B cell (primary cell): ENCODE data around the gene SLC2A2. TPM values are rescaled to one million over a fixed set of nuclear protein-coding genes. Genes with fewer than 3 reads are reported as not detected.

ENCODE experiments used
- ATAC-seq: fragments of 200-7000 bp; cut with Tn5 transposase; one replicate; pipeline ENCODE4 v1.10.0; 2021; ENCODE audit warnings: low read depth, mild to moderate bottlenecking, moderate number of reproducible peaks, moderate library complexity
- CTCF ChIA-PET: fragments of 350-600 bp; sonication (Branson Sonifier 250); formaldehyde crosslinking; loops from one replicate; lab custom pipeline; 2021; ENCODE audit warnings: antibody characterized with exemption, inconsistent platforms; lab: Charles Lee
- POLR2A ChIA-PET: fragments of 350-600 bp; sonication (Branson Sonifier 250); formaldehyde crosslinking; loops from one replicate; lab custom pipeline; 2021; ENCODE audit warnings: antibody characterized with exemption; lab: Charles Lee
- DNase-seq: peaks from one replicate; pipeline ENCODE4 v3.0.0; 2013
- H2AFZ ChIP-seq: 2 replicates; pipeline ENCODE4 v1.6.1; 2012; ENCODE audit warnings: mild to moderate bottlenecking, low read depth, low read length; ENCODE audit not compliant: insufficient read depth, poor library complexity, severe bottlenecking
- H3K27ac ChIP-seq, 2 donors: 1 replicate in 1 of 2; 2 replicates in 1 of 2; pipeline ENCODE4 v1.5.1; 2012 to 2013; ENCODE audit warnings: low read length in 2 of 2, mild to moderate bottlenecking in 2 of 2, moderate library complexity in 1 of 2
- H3K27me3 ChIP-seq, 4 experiments: fragments of 200-600 bp in 1 of 4; sonication (generic) in 1 of 4; replicated peaks in 1 of 4; 1 replicate in 2 of 4; 2 replicates in 2 of 4; pipeline versions ENCODE4 v1.6.1 to v1.7.0; 2013 to 2016; ENCODE audit warnings: low read length in 3 of 4, mild to moderate bottlenecking in 2 of 4, mixed read lengths in 1 of 4, moderate library complexity in 1 of 4; ENCODE audit not compliant: insufficient read depth in 4 of 4, control insufficient read depth in 3 of 4; ENCODE audit errors: control extremely low read depth in 1 of 4
- H3K36me3 ChIP-seq, 2 experiments: replicated peaks in 1 of 2; 1 replicate in 1 of 2; 2 replicates in 1 of 2; pipeline versions ENCODE4 v1.6.1 to v1.7.1; 2013; ENCODE audit warnings: low read length in 1 of 2; ENCODE audit not compliant: insufficient read depth in 2 of 2, control insufficient read depth in 1 of 2; ENCODE audit errors: control extremely low read depth in 1 of 2, extremely low read depth in 1 of 2
- H3K4me1 ChIP-seq, 2 donors: fragments of 200-600 bp in 1 of 2; sonication (generic) in 1 of 2; 1 replicate in 1 of 2; 2 replicates in 1 of 2; pipeline versions ENCODE4 v1.5.1 to v1.6.1; 2013 to 2017; ENCODE audit warnings: low read length in 2 of 2; ENCODE audit not compliant: control insufficient read depth in 2 of 2, insufficient read depth in 2 of 2
- H3K4me2 ChIP-seq: replicated peaks from 2 replicates; pipeline ENCODE3; 2012; ENCODE audit warnings: mild to moderate bottlenecking, low read depth, low read length; ENCODE audit not compliant: poor library complexity, severe bottlenecking
- H3K4me3 ChIP-seq, 5 experiments: fragments of 200-600 bp in 1 of 5; sonication (generic) in 1 of 5; 1 replicate in 3 of 5; 2 replicates in 2 of 5; pipeline versions ENCODE4 v1.5.1 to v1.7.0; 2011 to 2016; ENCODE audit warnings: low read length in 4 of 5, mild to moderate bottlenecking in 4 of 5, low read depth in 2 of 5, control low read depth in 1 of 5, moderate library complexity in 1 of 5; ENCODE audit not compliant: insufficient read depth in 1 of 5; ENCODE audit errors: control extremely low read depth in 1 of 5, extremely low read depth in 1 of 5
- H3K79me2 ChIP-seq: fragments of 200-600 bp; sonication (generic); one replicate; pipeline ENCODE4 v1.6.0; 2016; ENCODE audit warnings: low read length; ENCODE audit not compliant: control insufficient read depth, insufficient read depth
- H3K9ac ChIP-seq: fragments of 200-600 bp; sonication (generic); 2 replicates; pipeline ENCODE4 v1.6.1; 2017; ENCODE audit warnings: mild to moderate bottlenecking, low read length, moderate library complexity
- H3K9me3 ChIP-seq, 3 donors: one replicate each; pipeline versions ENCODE4 v1.6.1 to v1.7.1; 2013; ENCODE audit warnings: low read length in 2 of 3; ENCODE audit not compliant: control insufficient read depth in 2 of 3, insufficient read depth in 1 of 3; ENCODE audit errors: control extremely low read depth in 1 of 3
- H4K20me1 ChIP-seq: 2 replicates; pipeline ENCODE4 v1.6.0; 2012; ENCODE audit warnings: mild to moderate bottlenecking, low read length; ENCODE audit not compliant: insufficient read depth, control insufficient read depth, poor library complexity, severe bottlenecking
- H3K27ac Mint-ChIP-seq: one replicate; pipeline ENCODE4 v1.8.0; 2021; ENCODE audit warnings: mixed read lengths
- H3K27me3 Mint-ChIP-seq: one replicate; pipeline ENCODE4 v1.8.0; 2021; ENCODE audit warnings: mixed read lengths
- H3K4me1 Mint-ChIP-seq: one replicate; pipeline ENCODE4 v1.8.0; 2021; ENCODE audit warnings: mixed read lengths
- H3K4me3 Mint-ChIP-seq: one replicate; pipeline ENCODE4 v1.8.0; 2021; ENCODE audit warnings: mixed read lengths
- H3K9me3 Mint-ChIP-seq: one replicate; pipeline ENCODE4 v1.8.0; 2022; ENCODE audit warnings: mixed read lengths; ENCODE audit not compliant: insufficient read depth
- EZH2 ChIP-seq: IDR thresholded peaks from 2 replicates; pipeline ENCODE4 v1.6.1; 2012; ENCODE audit warnings: borderline replicate concordance, low read depth, mild to moderate bottlenecking, moderate library complexity, low read length; ENCODE audit not compliant: insufficient read depth, poor library complexity, severe bottlenecking
- WGBS: methylation state at CpG from one replicate; pipeline ENCODE4 v1.1.5; 2013; ENCODE audit warnings: missing lambda C conversion rate; ENCODE audit not compliant: insufficient coverage; 5-methylcytosine and 5-hydroxymethylcytosine counted together
- intact Hi-C: fragments of 100-400 bp; cut with micrococcal nuclease; formaldehyde crosslinking; loops from one replicate; pipeline ENCODE4 v1.10.0; 2022
- polyA plus RNA-seq: library from polyadenylated mRNA; depleted of rRNA; stranded (reverse); fragments of >200 nt; gene quantifications from 2 replicates; pipeline ENCODE4 v1.2.3, GENCODE V29; 2012
- total RNA-seq, 2 donors: library from RNA; stranded (reverse); fragments of 120-200 nt in 1 of 2; gene quantifications; 1 replicate in 1 of 2; 2 replicates in 1 of 2; pipeline versions ENCODE4 v1.2.3 to v1.2.4, GENCODE V29; 2013 to 2022
- TF ChIP-seq, protein P1 (sequence below): fragments of 200-600 bp; IDR thresholded peaks from one replicate; pipeline ENCODE4 v1.8.0; 2022; ENCODE audit warnings: antibody characterized with exemption, mild to moderate bottlenecking

The SLC2A2 gene
- total and polyA plus RNA-seq, 2 donors (not counting 1 experiment from before 2014, with no cell fraction given), result not detected

DNA sequence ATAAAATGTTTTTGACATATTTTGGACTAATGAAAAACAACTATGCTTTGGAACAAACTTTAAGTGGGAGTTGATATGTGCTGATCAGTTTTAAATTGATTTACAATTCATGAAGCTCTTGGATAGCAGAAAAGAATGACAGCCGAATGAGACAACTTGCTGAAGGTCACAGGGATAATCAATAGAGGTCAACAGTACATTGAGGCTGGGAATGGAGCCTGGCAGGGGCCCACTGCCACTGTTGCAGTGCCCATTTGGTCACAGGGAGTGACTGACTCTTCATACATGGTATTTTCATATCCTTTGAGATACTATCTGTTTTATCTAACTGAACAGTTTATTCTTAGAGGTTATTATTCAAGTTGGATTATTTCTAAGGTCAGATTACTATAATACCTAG, 59.4 kb downstream of the SLC2A2 start:
- ChIA-PET CTCF (no interaction called here), POLR2A (no interaction called here)
- Mint-ChIP-seq H3K9me3 (no peaks in the 10 kb centered on the region), H3K4me1 (no peaks in the 10 kb centered on the region), H3K27me3 (no peaks in the 10 kb centered on the region), H3K27ac (no peak overlapping the region), H3K4me3 (no peak overlapping the region)
- no peak overlapping the region for H3K4me3 ChIP-seq
- no peaks in the 10 kb centered on the region for H3K27me3 ChIP-seq
- no peaks in the 10 kb centered on the region for H4K20me1 ChIP-seq
- intact Hi-C loops, result no loop called here
- no peak overlapping the region for H2AFZ ChIP-seq
- TF ChIP-seq, protein P1, sequence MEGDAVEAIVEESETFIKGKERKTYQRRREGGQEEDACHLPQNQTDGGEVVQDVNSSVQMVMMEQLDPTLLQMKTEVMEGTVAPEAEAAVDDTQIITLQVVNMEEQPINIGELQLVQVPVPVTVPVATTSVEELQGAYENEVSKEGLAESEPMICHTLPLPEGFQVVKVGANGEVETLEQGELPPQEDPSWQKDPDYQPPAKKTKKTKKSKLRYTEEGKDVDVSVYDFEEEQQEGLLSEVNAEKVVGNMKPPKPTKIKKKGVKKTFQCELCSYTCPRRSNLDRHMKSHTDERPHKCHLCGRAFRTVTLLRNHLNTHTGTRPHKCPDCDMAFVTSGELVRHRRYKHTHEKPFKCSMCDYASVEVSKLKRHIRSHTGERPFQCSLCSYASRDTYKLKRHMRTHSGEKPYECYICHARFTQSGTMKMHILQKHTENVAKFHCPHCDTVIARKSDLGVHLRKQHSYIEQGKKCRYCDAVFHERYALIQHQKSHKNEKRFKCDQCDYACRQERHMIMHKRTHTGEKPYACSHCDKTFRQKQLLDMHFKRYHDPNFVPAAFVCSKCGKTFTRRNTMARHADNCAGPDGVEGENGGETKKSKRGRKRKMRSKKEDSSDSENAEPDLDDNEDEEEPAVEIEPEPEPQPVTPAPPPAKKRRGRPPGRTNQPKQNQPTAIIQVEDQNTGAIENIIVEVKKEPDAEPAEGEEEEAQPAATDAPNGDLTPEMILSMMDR, result no peak
- TF ChIP-seq EZH2, result no peak
- H3K27ac ChIP-seq, result no peak overlapping the region
- H3K4me1 ChIP-seq, result no peaks in the 10 kb centered on the region
- DNase-seq (no peak), ATAC-seq (no peak)
- H3K79me2 ChIP-seq, result no peaks in the 10 kb centered on the region
- WGBS, result 80% methylated on average over 1 of the region's 1 CpG
- H3K9me3 ChIP-seq, result no peaks in the 10 kb centered on the region
- no peaks in the 10 kb centered on the region for H3K36me3 ChIP-seq
- H3K4me2 ChIP-seq, result no peak overlapping the region
- no peak overlapping the region for H3K9ac ChIP-seq

DNA sequence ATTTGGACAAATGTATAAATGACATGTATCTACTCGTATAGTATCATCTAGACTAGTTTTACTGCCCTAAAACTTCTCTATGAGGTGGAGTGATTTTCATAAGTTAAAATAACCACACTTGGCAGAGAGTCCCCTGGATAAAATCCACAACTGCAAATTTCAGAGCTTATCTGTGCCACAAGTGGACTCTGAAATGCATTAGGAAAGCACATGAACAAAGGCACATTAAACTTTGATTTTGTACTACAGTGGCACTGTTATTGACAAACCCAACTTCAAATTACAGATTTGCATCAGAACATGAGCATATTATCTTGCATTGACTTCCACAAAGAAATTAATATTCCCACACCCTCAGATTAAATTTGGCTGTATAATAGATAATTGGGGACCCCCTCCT, 60.0 kb downstream of the SLC2A2 start:
- H3K79me2 ChIP-seq, result no peaks in the 10 kb centered on the region
- no peaks in the 10 kb centered on the region for H3K27me3 Mint-ChIP-seq
- intact Hi-C loops, result no loop called here
- H3K27ac ChIP-seq, result no peak overlapping the region
- H3K27ac Mint-ChIP-seq, result no peak overlapping the region
- no peak for ATAC-seq
- TF ChIP-seq, protein P1, result no peak
- no peak for TF ChIP-seq EZH2
- no peak for DNase-seq
- H3K27me3 ChIP-seq, result no peaks in the 10 kb centered on the region
- no peak overlapping the region for H3K9ac ChIP-seq
- H3K4me1 ChIP-seq, result no peaks in the 10 kb centered on the region
- WGBS, result no CpG with 5 or more reads among the region's 1 CpG
- H2AFZ ChIP-seq, result no peak overlapping the region
- H3K4me2 ChIP-seq, result no peak overlapping the region
- H3K36me3 ChIP-seq, result no peaks in the 10 kb centered on the region
- H4K20me1 ChIP-seq, result no peaks in the 10 kb centered on the region
- no peaks in the 10 kb centered on the region for H3K9me3 Mint-ChIP-seq
- CTCF ChIA-PET, result no interaction called here
- no peaks in the 10 kb centered on the region for H3K4me1 Mint-ChIP-seq
- POLR2A ChIA-PET, result no interaction called here
- no peaks in the 10 kb centered on the region for H3K9me3 ChIP-seq
- H3K4me3 ChIP-seq, result no peak overlapping the region
- no peak overlapping the region for H3K4me3 Mint-ChIP-seq
